ENCODE results near the gene SLCO3A1. TPM values are rescaled to one million over a fixed set of nuclear protein-coding genes. Genes with fewer than 3 reads are reported as not detected.

SLCO3A1 gene
- total and polyA plus RNA-seq, 10 donors = 7.5 to 79.5 (median 40.7) TPM

GRCh38 chr15:92074101-92074500 is 220.6 kb downstream of the SLCO3A1 start:
- Histone ChIP-seq H3K27ac (peak overlapping the region in 4 of 8 donors; percentile 2 to 43 (median 32)), H3K27me3 (replicated peaks in 1 of 7) (no peaks in the 10 kb centered on the region), H3K36me3 (no peaks in the 10 kb centered on the region), H3K4me1 (peaks cover 13 to 86% (median 54%) of the 10 kb centered on the region in 6 donors), H3K9me3 (no peaks in the 10 kb centered on the region), H3K4me3 (no peak overlapping the region)
- TF ChIP-seq POLR2AphosphoS5 (IDR thresholded peaks at IDR 0.05) (no peak), CTCF (IDR thresholded peaks at IDR 0.05 in 8 of 11, conservative IDR thresholded peaks at IDR 0.05 in 3 of 11) (no peak), POLR2A (IDR thresholded peaks at IDR 0.05) (no peak)
- no peak for DNase-seq
- 43 to 61% (median 61%) methylated on average over 4 of the region's 4 CpGs for WGBS, 5 donors
- intact Hi-C loops (cut with DNase I; ENCODE audit: low total_unique reads) = loop anchor here (10.0 kb wide), 1 partner anchor 369 kb away; no protein-coding TSS in a partner anchor

DNA sequence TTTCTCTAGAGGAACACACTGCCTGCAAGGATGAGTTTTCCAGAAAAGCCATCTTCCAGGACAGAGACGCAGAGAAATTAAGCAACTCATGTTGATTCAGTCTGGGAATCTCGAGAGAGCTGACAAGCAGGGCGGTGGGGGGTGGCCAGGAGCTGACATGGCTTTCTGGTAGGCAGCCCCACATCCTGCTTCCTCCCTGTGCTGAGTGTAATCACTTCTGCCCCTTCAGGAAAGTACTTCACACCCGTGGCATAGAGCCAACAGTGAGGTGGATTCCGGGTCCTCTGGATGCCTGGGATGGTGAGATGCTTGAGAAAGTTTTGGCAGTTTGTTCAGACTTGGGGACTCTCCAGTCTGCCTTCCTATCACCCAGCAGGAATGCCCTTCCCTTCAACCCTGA is 221.1 kb downstream of the SLCO3A1 start:
- H3K36me3 ChIP-seq = no peaks in the 10 kb centered on the region
- TF ChIP-seq CTCF (IDR thresholded peaks at IDR 0.05 in 8 of 11, conservative IDR thresholded peaks at IDR 0.05 in 3 of 11) (no peak), POLR2A (IDR thresholded peaks at IDR 0.05) (no peak), POLR2AphosphoS5 (IDR thresholded peaks at IDR 0.05) (no peak)
- peaks cover 10 to 81% (median 48%) of the 10 kb centered on the region in 6 donors for H3K4me1 ChIP-seq
- DNase-seq = no peak
- no peak overlapping the region for H3K4me3 ChIP-seq
- intact Hi-C loops (cut with DNase I; ENCODE audit: low total_unique reads) = loop anchor here (10.0 kb wide), 1 partner anchor 370 kb away; no protein-coding TSS in a partner anchor
- no peaks in the 10 kb centered on the region for H3K9me3 ChIP-seq
- H3K27me3 ChIP-seq (replicated peaks in 1 of 7) = no peaks in the 10 kb centered on the region
- peak overlapping the region in 3 of 8 donors; percentile 2 to 43 (median 24) for H3K27ac ChIP-seq
- 6 to 16% (median 10%) methylated on average over 4 to 5 of the region's 5 CpGs for WGBS, 5 donors

GRCh38 chr15:92075764-92076163 is 222.3 kb downstream of the SLCO3A1 start:
- Histone ChIP-seq H3K9me3 (no peaks in the 10 kb centered on the region), H3K4me3 (no peak overlapping the region), H3K4me1 (peaks cover 10 to 70% (median 40%) of the 10 kb centered on the region in 6 donors), H3K27me3 (replicated peaks in 1 of 7) (no peaks in the 10 kb centered on the region), H3K36me3 (no peaks in the 10 kb centered on the region), H3K27ac (peak overlapping the region in 4 of 8 donors; percentile 19 to 43 (median 28))
- DNase-seq = no peak
- intact Hi-C loops (cut with DNase I; ENCODE audit: low total_unique reads) = loop anchor here (10.0 kb wide), 1 partner anchor 371 kb away; no protein-coding TSS in a partner anchor
- no peak for TF ChIP-seq POLR2AphosphoS5 (IDR thresholded peaks at IDR 0.05)
- no peak for TF ChIP-seq CTCF (IDR thresholded peaks at IDR 0.05 in 8 of 11, conservative IDR thresholded peaks at IDR 0.05 in 3 of 11)
- no peak for TF ChIP-seq POLR2A (IDR thresholded peaks at IDR 0.05)
- WGBS, 5 donors = 52 to 65% (median 55%) methylated on average over 7 of the region's 7 CpGs

DNA sequence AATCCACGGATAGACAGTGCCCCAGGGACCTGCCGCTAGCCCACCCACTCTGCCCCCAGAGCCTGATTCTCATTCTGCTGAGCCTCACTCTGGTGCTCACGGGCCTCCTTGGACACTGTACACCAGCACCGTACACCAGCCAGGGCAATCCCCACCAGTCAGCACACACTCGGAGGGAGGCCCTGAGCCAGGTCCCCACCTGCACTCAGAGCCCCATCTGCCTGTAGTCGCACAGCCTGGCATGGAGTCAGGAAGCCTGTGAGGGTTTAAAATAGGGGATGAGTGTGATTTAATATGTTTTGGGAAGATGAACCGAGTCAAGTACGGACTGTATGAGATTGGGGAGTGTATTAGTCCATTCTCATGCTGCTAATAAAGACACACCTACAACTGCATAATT is 223.0 kb downstream of the SLCO3A1 start:
- WGBS, 5 donors = 90 to 99% (median 93%) methylated on average over 8 of the region's 8 CpGs
- peaks cover 10 to 67% (median 37%) of the 10 kb centered on the region in 6 donors for H3K4me1 ChIP-seq
- H3K36me3 ChIP-seq = no peaks in the 10 kb centered on the region
- H3K27me3 ChIP-seq (replicated peaks in 1 of 7) = no peaks in the 10 kb centered on the region
- no peak for DNase-seq
- TF ChIP-seq CTCF (IDR thresholded peaks at IDR 0.05 in 8 of 11, conservative IDR thresholded peaks at IDR 0.05 in 3 of 11) = no peak
- TF ChIP-seq POLR2AphosphoS5 (IDR thresholded peaks at IDR 0.05) = peak in 1 of 3 donors; percentile 17
- peak overlapping the region in 2 of 8 donors; percentile 36 to 43 for H3K27ac ChIP-seq
- no peak overlapping the region for H3K4me3 ChIP-seq
- no peaks in the 10 kb centered on the region for H3K9me3 ChIP-seq
- intact Hi-C loops (cut with DNase I; ENCODE audit: low total_unique reads) = loop anchor here (10.0 kb wide), 1 partner anchor 372 kb away; no protein-coding TSS in a partner anchor
